K562 (cell line): ENCODE results near the gene COL23A1. TPM values are rescaled to one million over a fixed set of nuclear protein-coding genes. Genes with fewer than 3 reads are reported as not detected.

Experiments used
- ATAC-seq: fragments of 200-7000 bp; cut with Tn5 transposase; 3 replicates; pipeline ENCODE4 v1.9.1; 2020; ENCODE audit warnings: moderate library complexity
- BruUV-seq: library from RNA; stranded (reverse); fragments of 400-500 nt; replicated peaks from 2 replicates; lab custom pipeline; 2021; lab: Mats Ljungman, UMichigan
- CTCF ChIA-PET: fragments of 300-600 bp; formaldehyde crosslinking; extraction: SDS; loops from one replicate; lab custom pipeline; 2021; ENCODE audit warnings: low intra/inter-chr PET ratio; lab: Yijun Ruan, JAX
- POLR2A ChIA-PET: fragments of 300-600, 350-650 bp; sonication (Branson Sonifier 250); formaldehyde crosslinking; extraction: SDS; loops from one replicate; lab custom pipeline; 2021; ENCODE audit warnings: antibody characterized with exemption, inconsistent platforms; lab: Yijun Ruan, JAX
- DNase-seq, 4 experiments: peaks; one replicate each; pipeline versions ENCODE4 v3.0.0 to v3.0.0-alpha.2; 2011 to 2018; ENCODE audit warnings: low spot score in 3 of 4, mixed read lengths in 3 of 4; ENCODE audit errors: extremely low read depth in 1 of 4
- FAIRE-seq: peaks from 2 replicates; lab custom pipeline; 2011; peaks lifted over from hg19 to GRCh38; lab: Jason Lieb, UNC
- H2AFZ ChIP-seq: 2 replicates; pipeline ENCODE4 v1.6.0; 2011; ENCODE audit warnings: low read depth, low read length, control low read depth, inconsistent platforms
- H3K27ac ChIP-seq: fragments of 200-600 bp; 3 replicates; pipeline ENCODE4 v1.8.0; 2011; ENCODE audit warnings: low read depth, mild to moderate bottlenecking, control low read depth, inconsistent platforms, low read length, moderate library complexity, mixed read lengths; ENCODE audit errors: extremely low read depth
- H3K27me3 ChIP-seq, 2 experiments: fragments of 300-600 bp in 1 of 2; 2 replicates in 1 of 2; 3 replicates in 1 of 2; pipeline versions ENCODE4 v1.6.0 to v1.8.0; 2011; ENCODE audit warnings: inconsistent platforms in 2 of 2, low read length in 2 of 2, mild to moderate bottlenecking in 1 of 2, mixed read lengths in 1 of 2, moderate library complexity in 1 of 2; ENCODE audit not compliant: control insufficient read depth in 2 of 2, insufficient read depth in 2 of 2
- H3K36me3 ChIP-seq: fragments of 300-600 bp; 3 replicates; pipeline ENCODE4 v1.8.0; 2011; ENCODE audit warnings: mild to moderate bottlenecking, low read length, inconsistent platforms; ENCODE audit not compliant: control insufficient read depth, insufficient read depth
- H3K4me1 ChIP-seq, 2 experiments: fragments of 200-600 bp in 1 of 2; replicated peaks in 1 of 2; 2 replicates in 1 of 2; 3 replicates in 1 of 2; pipeline versions ENCODE4 v1.5.1 to v1.8.0; 2011; ENCODE audit warnings: inconsistent platforms in 2 of 2, low read length in 2 of 2, mild to moderate bottlenecking in 1 of 2, mixed read lengths in 1 of 2, moderate library complexity in 1 of 2; ENCODE audit not compliant: control insufficient read depth in 2 of 2, insufficient read depth in 2 of 2
- H3K4me2 ChIP-seq: 2 replicates; pipeline ENCODE4 v1.6.1; 2011; ENCODE audit warnings: low read length, control low read depth, inconsistent platforms, mixed read lengths; ENCODE audit not compliant: insufficient read depth
- H3K4me3 ChIP-seq: fragments of 200-600 bp; sonication (generic), shearing (Covaris generic); 2 replicates; pipeline ENCODE4 v1.5.1; 2016; ENCODE audit warnings: control low read depth, inconsistent platforms
- H3K79me2 ChIP-seq: fragments of 200-600 bp; 3 replicates; pipeline ENCODE4 v1.8.0; 2011; ENCODE audit warnings: low read length, inconsistent platforms; ENCODE audit not compliant: control insufficient read depth, insufficient read depth
- H3K9ac ChIP-seq, 2 experiments: 2 replicates each; pipeline versions ENCODE4 v1.6.0 to v1.6.1; 2011; ENCODE audit warnings: low read depth in 2 of 2, low read length in 2 of 2, control low read depth in 1 of 2, inconsistent platforms in 1 of 2, mild to moderate bottlenecking in 1 of 2, mixed read lengths in 1 of 2; ENCODE audit not compliant: insufficient read depth in 1 of 2
- H3K9me1 ChIP-seq: one replicate; pipeline ENCODE4 v1.6.0; 2011; ENCODE audit warnings: inconsistent platforms, mild to moderate bottlenecking, low read length, moderate library complexity; ENCODE audit not compliant: control insufficient read depth, insufficient read depth
- H3K9me3 ChIP-seq: replicated peaks from 2 replicates; pipeline ENCODE4 v1.5.1; 2011; ENCODE audit warnings: low read depth, low read length, inconsistent platforms; ENCODE audit not compliant: control insufficient read depth, insufficient read depth
- H4K20me1 ChIP-seq: replicated peaks from 2 replicates; pipeline ENCODE4 v1.6.1; 2011; ENCODE audit warnings: low read length, inconsistent platforms, mixed read lengths; ENCODE audit not compliant: control insufficient read depth, insufficient read depth
- HDGF ChIP-seq: fragments of 450-650 bp; IDR thresholded peaks from 2 replicates; pipeline ENCODE4 v1.6.1; 2016
- KLF6 ChIP-seq: fragments of 250-450 bp; sonication (Bioruptor Pico); IDR thresholded peaks from 2 replicates; pipeline ENCODE4 v1.4.0; 2020; ENCODE audit warnings: mild to moderate bottlenecking, moderate library complexity, borderline replicate concordance
- MED1 ChIP-seq: sonication (generic); formaldehyde crosslinking; IDR thresholded peaks from 2 replicates; pipeline ENCODE4 v1.8.1; 2023; ENCODE audit warnings: missing genetic modification reagents, borderline replicate concordance
- MYC ChIP-seq, 2 experiments: fragments of 250-450 bp in 1 of 2; sonication (Bioruptor Pico) in 1 of 2; IDR thresholded peaks; 2 replicates each; pipeline versions ENCODE4 v1.5.1 to v1.6.1; 2012 to 2021; ENCODE audit warnings: low read depth in 2 of 2, borderline replicate concordance in 1 of 2, improper control_type of control experiment in 1 of 2, low read length in 1 of 2, mild to moderate bottlenecking in 1 of 2, moderate library complexity in 1 of 2
- RAD51 ChIP-seq: fragments of 450-650 bp; IDR thresholded peaks from 2 replicates; pipeline ENCODE4 v1.7.1; 2016; ENCODE audit warnings: low read depth, mild to moderate bottlenecking, borderline replicate concordance
- TCF7L2 ChIP-seq: fragments of 150-350 bp; IDR thresholded peaks from 2 replicates; pipeline ENCODE4 v1.6.1; 2016; ENCODE audit warnings: low read depth, mild to moderate bottlenecking, low read length, moderate library complexity
- ZEB2 ChIP-seq: fragments of 450-650 bp; IDR thresholded peaks from 2 replicates; pipeline ENCODE4 v1.6.1; 2016
- ZNF408 ChIP-seq: fragments of 250-450 bp; sonication (Bioruptor Pico); IDR thresholded peaks from 2 replicates; pipeline ENCODE4 v1.4.0; 2020; ENCODE audit warnings: low read depth, mild to moderate bottlenecking, moderate library complexity
- WGBS: fragments of 100-300 bp; shearing (Covaris generic); methylation state at CpG from one replicate; pipeline ENCODE4 v1.1.6; 2016; ENCODE audit warnings: low coverage, mixed read lengths; ENCODE audit not compliant: insufficient coverage; ENCODE audit errors: missing lambda C conversion rate; 5-methylcytosine and 5-hydroxymethylcytosine counted together
- in situ Hi-C: fragments of 300-500 bp; cut with MboI; formaldehyde crosslinking; loops from 4 replicates; pipeline ENCODE4 v1.15.0; 2018; ENCODE audit warnings: inconsistent platforms, mixed read lengths
- intact Hi-C: fragments of 100-400 bp; cut with micrococcal nuclease; formaldehyde crosslinking; loops from 2 replicates; pipeline ENCODE4 v1.14.2; 2022
- polyA plus RNA-seq, 8 experiments: library from polyadenylated mRNA; depleted of rRNA in 4 of 8; stranded (reverse) in 5 of 8; unstranded in 3 of 8; fragments of >200 nt; fragmentation: Nextera tagmentation in 2 of 8; fragmentation: Illumina TruSeq in 1 of 8; extraction: Ambion mirVana in 2 of 8; extraction: Trizol in 1 of 8; gene quantifications; 2 replicates each; pipeline versions ENCODE4 v1.2.1 to v1.2.3, GENCODE V29; 2011 to 2014; ENCODE audit warnings: inconsistent platforms in 1 of 8, missing spikeins in 1 of 8
- total RNA-seq, 7 experiments: library from RNA; depleted of rRNA in 6 of 7; stranded (reverse); fragments of >200 nt in 6 of 7; fragmentation: Illumina TruSeq in 2 of 7; extraction: Trizol in 2 of 7; gene quantifications; 2 replicates each; pipeline versions ENCODE4 v1.2.1 to v1.2.3, GENCODE V29; 2011 to 2021; ENCODE audit warnings: low replicate concordance in 1 of 7
- TF ChIP-seq, protein P1 (sequence below): fragments of 450-650 bp; IDR thresholded peaks from 2 replicates; pipeline ENCODE4 v1.6.1; 2017; ENCODE audit warnings: mild to moderate bottlenecking, moderate library complexity
- TF ChIP-seq, protein P2 (sequence below): IDR thresholded peaks from 2 replicates; pipeline ENCODE4 v1.6.1; 2011; ENCODE audit not compliant: insufficient read length; ENCODE audit errors: extremely low read depth
- TF ChIP-seq, protein P3 (sequence below), 2 experiments: fragments of 450-650 bp; formaldehyde crosslinking in 1 of 2; IDR thresholded peaks; 2 replicates each; pipeline versions ENCODE4 v1.4.0 to v1.6.1; 2014 to 2020; ENCODE audit warnings: mild to moderate bottlenecking in 2 of 2, borderline replicate concordance in 1 of 2, low read depth in 1 of 2

COL23A1 gene
- total and polyA plus RNA-seq, 9 of the 15 experiments (the other 6 are each of a cell fraction or from before 2014, with no cell fraction given) = 0.09 TPM; not detected in 8

DNA sequence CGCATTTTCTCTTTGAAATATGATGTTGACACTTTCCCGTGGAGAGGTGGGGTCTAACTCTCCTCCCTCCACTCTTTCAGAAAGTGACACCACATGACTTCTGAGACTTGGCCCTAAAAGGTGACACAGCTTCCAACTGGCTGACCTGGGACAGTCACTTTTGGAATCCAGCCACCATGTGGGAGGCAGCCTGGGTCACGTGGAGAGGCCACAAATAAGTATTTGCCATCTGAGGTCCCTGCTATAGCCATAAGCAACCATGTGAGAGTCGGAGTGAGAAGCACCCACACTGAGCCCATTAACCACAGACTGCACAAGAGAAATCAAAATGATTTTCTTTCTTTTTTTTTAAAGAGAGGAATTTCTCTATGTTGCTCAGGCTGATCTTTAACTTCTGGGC lies 353.5 kb downstream of the COL23A1 start:
- FAIRE-seq = peak; percentile 89
- in situ Hi-C loops (no loop called here), intact Hi-C loops (loop anchor here (5.0 kb wide), 2 partner anchors 316 to 601 kb away; no protein-coding TSS in a partner anchor)
- H3K9me3 ChIP-seq = no peaks in the 10 kb centered on the region
- ChIA-PET POLR2A (interaction anchor here (0.6 kb wide), 2 partner anchors 41 to 409 kb away, joined by 3 to 4 read pairs; no protein-coding TSS in a partner anchor), CTCF (interaction anchor here (0.5 to 1.3 kb wide), 2 partner anchors 320 to 602 kb away, joined by 3 to 4 read pairs; no protein-coding TSS in a partner anchor)
- H4K20me1 ChIP-seq = no peaks in the 10 kb centered on the region
- no peaks in the 10 kb centered on the region for H3K36me3 ChIP-seq
- no peak overlapping the region; a peak in 1 of 4 replicates for H3K9ac ChIP-seq
- peaks cover 25 to 45% of the 10 kb centered on the region in 2 experiments for H3K4me1 ChIP-seq
- peak overlapping the region; percentile 75 for H2AFZ ChIP-seq
- peak overlapping the region; percentile 22; the same call in 1 of the 2 replicates for H3K4me2 ChIP-seq
- no TSS peak for BruUV-seq
- no peak overlapping the region for H3K4me3 ChIP-seq
- H3K9me1 ChIP-seq = no peaks in the 10 kb centered on the region
- H3K27me3 ChIP-seq = peaks cover 0 to under 1% of the 10 kb centered on the region in 2 experiments; a peak in 2 of 5 replicates
- 11% methylated on average over 4 of the region's 4 CpGs for WGBS
- DNase-seq = peak in 3 of 4 experiments; percentile 39 to 69 (median 53)
- no peak overlapping the region for H3K27ac ChIP-seq
- ATAC-seq = no peak
- H3K79me2 ChIP-seq = peaks cover 8% of the 10 kb centered on the region
- peak; percentile 55 for TF ChIP-seq MYC (IDR thresholded peaks at IDR 0.05; ENCODE audit: low read depth, low read length)
- no peak for TF ChIP-seq MYC (CRISPR knock-in tag; IDR thresholded peaks at IDR 0.05; ENCODE audit: borderline replicate concordance, low read depth)
- TF ChIP-seq, protein P1, sequence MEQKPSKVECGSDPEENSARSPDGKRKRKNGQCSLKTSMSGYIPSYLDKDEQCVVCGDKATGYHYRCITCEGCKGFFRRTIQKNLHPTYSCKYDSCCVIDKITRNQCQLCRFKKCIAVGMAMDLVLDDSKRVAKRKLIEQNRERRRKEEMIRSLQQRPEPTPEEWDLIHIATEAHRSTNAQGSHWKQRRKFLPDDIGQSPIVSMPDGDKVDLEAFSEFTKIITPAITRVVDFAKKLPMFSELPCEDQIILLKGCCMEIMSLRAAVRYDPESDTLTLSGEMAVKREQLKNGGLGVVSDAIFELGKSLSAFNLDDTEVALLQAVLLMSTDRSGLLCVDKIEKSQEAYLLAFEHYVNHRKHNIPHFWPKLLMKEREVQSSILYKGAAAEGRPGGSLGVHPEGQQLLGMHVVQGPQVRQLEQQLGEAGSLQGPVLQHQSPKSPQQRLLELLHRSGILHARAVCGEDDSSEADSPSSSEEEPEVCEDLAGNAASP = no peak
- no peak for TF ChIP-seq ZNF408 (CRISPR knock-in tag)
- TF ChIP-seq MED1 (CRISPR knock-in tag) = no peak
- no peak for TF ChIP-seq ZEB2
- no peak for TF ChIP-seq KLF6 (CRISPR knock-in tag)
- TF ChIP-seq, protein P2, sequence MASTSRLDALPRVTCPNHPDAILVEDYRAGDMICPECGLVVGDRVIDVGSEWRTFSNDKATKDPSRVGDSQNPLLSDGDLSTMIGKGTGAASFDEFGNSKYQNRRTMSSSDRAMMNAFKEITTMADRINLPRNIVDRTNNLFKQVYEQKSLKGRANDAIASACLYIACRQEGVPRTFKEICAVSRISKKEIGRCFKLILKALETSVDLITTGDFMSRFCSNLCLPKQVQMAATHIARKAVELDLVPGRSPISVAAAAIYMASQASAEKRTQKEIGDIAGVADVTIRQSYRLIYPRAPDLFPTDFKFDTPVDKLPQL = no peak
- TF ChIP-seq RAD51 = peak; percentile 90
- no peak for TF ChIP-seq HDGF
- TF ChIP-seq TCF7L2 = no peak
- TF ChIP-seq, protein P3, sequence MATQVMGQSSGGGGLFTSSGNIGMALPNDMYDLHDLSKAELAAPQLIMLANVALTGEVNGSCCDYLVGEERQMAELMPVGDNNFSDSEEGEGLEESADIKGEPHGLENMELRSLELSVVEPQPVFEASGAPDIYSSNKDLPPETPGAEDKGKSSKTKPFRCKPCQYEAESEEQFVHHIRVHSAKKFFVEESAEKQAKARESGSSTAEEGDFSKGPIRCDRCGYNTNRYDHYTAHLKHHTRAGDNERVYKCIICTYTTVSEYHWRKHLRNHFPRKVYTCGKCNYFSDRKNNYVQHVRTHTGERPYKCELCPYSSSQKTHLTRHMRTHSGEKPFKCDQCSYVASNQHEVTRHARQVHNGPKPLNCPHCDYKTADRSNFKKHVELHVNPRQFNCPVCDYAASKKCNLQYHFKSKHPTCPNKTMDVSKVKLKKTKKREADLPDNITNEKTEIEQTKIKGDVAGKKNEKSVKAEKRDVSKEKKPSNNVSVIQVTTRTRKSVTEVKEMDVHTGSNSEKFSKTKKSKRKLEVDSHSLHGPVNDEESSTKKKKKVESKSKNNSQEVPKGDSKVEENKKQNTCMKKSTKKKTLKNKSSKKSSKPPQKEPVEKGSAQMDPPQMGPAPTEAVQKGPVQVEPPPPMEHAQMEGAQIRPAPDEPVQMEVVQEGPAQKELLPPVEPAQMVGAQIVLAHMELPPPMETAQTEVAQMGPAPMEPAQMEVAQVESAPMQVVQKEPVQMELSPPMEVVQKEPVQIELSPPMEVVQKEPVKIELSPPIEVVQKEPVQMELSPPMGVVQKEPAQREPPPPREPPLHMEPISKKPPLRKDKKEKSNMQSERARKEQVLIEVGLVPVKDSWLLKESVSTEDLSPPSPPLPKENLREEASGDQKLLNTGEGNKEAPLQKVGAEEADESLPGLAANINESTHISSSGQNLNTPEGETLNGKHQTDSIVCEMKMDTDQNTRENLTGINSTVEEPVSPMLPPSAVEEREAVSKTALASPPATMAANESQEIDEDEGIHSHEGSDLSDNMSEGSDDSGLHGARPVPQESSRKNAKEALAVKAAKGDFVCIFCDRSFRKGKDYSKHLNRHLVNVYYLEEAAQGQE (IDR thresholded peaks at IDR 0.05; ENCODE audit: borderline replicate concordance) = peak; percentile 63
- TF ChIP-seq, protein P3 (CRISPR knock-in tag; IDR thresholded peaks at IDR 0.05; ENCODE audit: low read depth) = no peak
